HG02885 (cell line): Measurements from ENCODE around the gene IPPK.
"Not testable (repeated sequence)": the region's sequence is repeated elsewhere in the genome, so short reads cannot be mapped to it uniquely, and the experiment has no call there.

Experiments used
- ATAC-seq: cut with Tn5 transposase; IDR thresholded peaks from one replicate; pipeline ENCODE4 v1.9.1; 2021; ENCODE audit warnings: mild to moderate bottlenecking; ENCODE audit not compliant: unreplicated experiment, poor library complexity

The IPPK gene

GRCh38 chr9:92601451-92601850, 68.5 kb downstream of the IPPK start:
- ATAC-seq, result no peak

- ATAC-seq, result no peak
Observed at GRCh38 chr9:92600462-92601261, 69.3 kb downstream of the IPPK start.

- no peak for ATAC-seq
Observed at GRCh38 chr9:92599938-92600461, 69.9 kb downstream of the IPPK start.

GRCh38 chr9:92598382-92598781, 71.5 kb downstream of the IPPK start:
- no peak for ATAC-seq

- ATAC-seq, result no peak
Observed at GRCh38 chr9:92595930-92596329, 74.0 kb downstream of the IPPK start.

GRCh38 chr9:92595075-92595474, 74.9 kb downstream of the IPPK start:
- ATAC-seq, result not testable (repeated sequence)

- no peak for ATAC-seq
Observed at GRCh38 chr9:92592946-92593861, 76.7 kb downstream of the IPPK start.

- ATAC-seq, result no peak
Observed at GRCh38 chr9:92592537-92592936, 77.4 kb downstream of the IPPK start.

GRCh38 chr9:92590377-92590776, 79.6 kb downstream of the IPPK start:
- no peak for ATAC-seq

- no peak for ATAC-seq
Observed at GRCh38 chr9:92589923-92590322, 80.0 kb downstream of the IPPK start.

GRCh38 chr9:92576175-92576574, 93.8 kb downstream of the IPPK start:
- ATAC-seq, result no peak

GRCh38 chr9:92573612-92574011, 96.3 kb downstream of the IPPK start:
- ATAC-seq, result not testable (repeated sequence)

- ATAC-seq, result not testable (repeated sequence)
Observed at GRCh38 chr9:92571871-92572270, 98.1 kb downstream of the IPPK start.

GRCh38 chr9:92564982-92565381, 104.9 kb downstream of the IPPK start:
- ATAC-seq, result no peak

GRCh38 chr9:92564504-92564903, 105.4 kb downstream of the IPPK start:
- ATAC-seq, result no peak
